Gastroesophageal sphincter (tissue), 3 donors: ENCODE measurements around the gene CDC7.

Source experiments
- EP300 ChIP-seq: sonication (generic); formaldehyde crosslinking; IDR thresholded peaks from one replicate; pipeline ENCODE4 v1.6.1; 2017; ENCODE audit warnings: antibody characterized with exemption, mild to moderate bottlenecking
- POLR2A ChIP-seq, 2 donors: fragments of 450-650 bp; IDR thresholded peaks; one replicate each; pipeline ENCODE4 v1.6.1; 2017; ENCODE audit warnings: antibody characterized with exemption in 2 of 2, mild to moderate bottlenecking in 2 of 2, moderate library complexity in 1 of 2
- TF ChIP-seq, protein P1 (sequence below), 4 experiments: fragments of 200-600 bp in 2 of 4; fragments of 450-650 bp in 2 of 4; sonication (generic) in 1 of 4; IDR thresholded peaks; one replicate each; pipeline ENCODE4 v1.5.1; 2017 to 2019; ENCODE audit warnings: antibody characterized with exemption in 4 of 4, mild to moderate bottlenecking in 2 of 4, moderate library complexity in 2 of 4

DNA sequence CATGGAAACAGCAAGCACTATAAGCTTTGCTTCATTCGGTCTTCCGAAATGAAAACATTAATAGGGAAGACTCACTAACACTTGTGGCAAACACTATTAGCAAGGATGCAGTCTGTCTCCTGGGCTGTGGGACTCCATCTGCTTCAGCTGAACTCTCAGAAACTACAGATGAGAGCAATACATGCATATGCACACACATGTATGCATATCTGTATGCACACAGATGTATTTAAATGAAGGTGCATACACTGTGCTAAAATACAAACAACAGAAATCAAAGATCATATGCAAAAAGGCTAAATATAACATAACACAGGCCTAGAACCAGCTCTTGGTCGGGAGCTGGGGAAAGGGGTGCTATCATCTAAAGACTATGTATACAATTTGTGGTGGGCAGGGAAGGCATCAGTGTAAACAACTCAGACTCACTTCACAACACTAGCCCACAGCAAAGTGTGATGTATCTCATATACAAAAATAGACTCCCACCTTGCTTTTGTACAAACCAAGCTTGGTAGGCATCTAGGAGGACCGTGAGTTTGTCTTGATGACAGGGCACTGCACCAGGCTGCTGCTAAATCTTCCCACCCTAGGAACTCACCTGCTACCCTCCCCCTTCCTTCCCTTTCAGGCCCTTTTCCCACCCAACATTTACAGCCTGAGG is 32.8 kb downstream of the CDC7 start:
- TF ChIP-seq, protein P1, sequence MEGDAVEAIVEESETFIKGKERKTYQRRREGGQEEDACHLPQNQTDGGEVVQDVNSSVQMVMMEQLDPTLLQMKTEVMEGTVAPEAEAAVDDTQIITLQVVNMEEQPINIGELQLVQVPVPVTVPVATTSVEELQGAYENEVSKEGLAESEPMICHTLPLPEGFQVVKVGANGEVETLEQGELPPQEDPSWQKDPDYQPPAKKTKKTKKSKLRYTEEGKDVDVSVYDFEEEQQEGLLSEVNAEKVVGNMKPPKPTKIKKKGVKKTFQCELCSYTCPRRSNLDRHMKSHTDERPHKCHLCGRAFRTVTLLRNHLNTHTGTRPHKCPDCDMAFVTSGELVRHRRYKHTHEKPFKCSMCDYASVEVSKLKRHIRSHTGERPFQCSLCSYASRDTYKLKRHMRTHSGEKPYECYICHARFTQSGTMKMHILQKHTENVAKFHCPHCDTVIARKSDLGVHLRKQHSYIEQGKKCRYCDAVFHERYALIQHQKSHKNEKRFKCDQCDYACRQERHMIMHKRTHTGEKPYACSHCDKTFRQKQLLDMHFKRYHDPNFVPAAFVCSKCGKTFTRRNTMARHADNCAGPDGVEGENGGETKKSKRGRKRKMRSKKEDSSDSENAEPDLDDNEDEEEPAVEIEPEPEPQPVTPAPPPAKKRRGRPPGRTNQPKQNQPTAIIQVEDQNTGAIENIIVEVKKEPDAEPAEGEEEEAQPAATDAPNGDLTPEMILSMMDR (IDR thresholded peaks at IDR 0.05), result no peak
- TF ChIP-seq EP300 (no peak), POLR2A (IDR thresholded peaks at IDR 0.05) (no peak)
